K562 (cell line): ENCODE measurements around the gene ALCAM. TPM values are rescaled to one million over a fixed set of nuclear protein-coding genes. Genes with fewer than 3 reads are reported as not detected.

Experiments
- ATAC-seq: fragments of 200-7000 bp; cut with Tn5 transposase; 3 replicates; pipeline ENCODE4 v1.9.1; 2020; ENCODE audit warnings: moderate library complexity
- BruUV-seq: library from RNA; stranded (reverse); fragments of 400-500 nt; replicated peaks from 2 replicates; lab custom pipeline; 2021; lab: Mats Ljungman, UMichigan
- CTCF ChIA-PET: fragments of 300-600 bp; formaldehyde crosslinking; extraction: SDS; loops from one replicate; lab custom pipeline; 2021; ENCODE audit warnings: low intra/inter-chr PET ratio; lab: Yijun Ruan, JAX
- POLR2A ChIA-PET: fragments of 300-600, 350-650 bp; sonication (Branson Sonifier 250); formaldehyde crosslinking; extraction: SDS; loops from one replicate; lab custom pipeline; 2021; ENCODE audit warnings: antibody characterized with exemption, inconsistent platforms; lab: Yijun Ruan, JAX
- DNase-seq, 4 experiments: peaks; one replicate each; pipeline versions ENCODE4 v3.0.0 to v3.0.0-alpha.2; 2011 to 2018; ENCODE audit warnings: low spot score in 3 of 4, mixed read lengths in 3 of 4; ENCODE audit errors: extremely low read depth in 1 of 4
- FAIRE-seq: peaks from 2 replicates; lab custom pipeline; 2011; peaks lifted over from hg19 to GRCh38; lab: Jason Lieb, UNC
- H2AFZ ChIP-seq: 2 replicates; pipeline ENCODE4 v1.6.0; 2011; ENCODE audit warnings: low read depth, low read length, control low read depth, inconsistent platforms
- H3K27ac ChIP-seq: fragments of 200-600 bp; 3 replicates; pipeline ENCODE4 v1.8.0; 2011; ENCODE audit warnings: low read depth, mild to moderate bottlenecking, control low read depth, inconsistent platforms, low read length, moderate library complexity, mixed read lengths; ENCODE audit errors: extremely low read depth
- H3K27me3 ChIP-seq, 2 experiments: fragments of 300-600 bp in 1 of 2; 2 replicates in 1 of 2; 3 replicates in 1 of 2; pipeline versions ENCODE4 v1.6.0 to v1.8.0; 2011; ENCODE audit warnings: inconsistent platforms in 2 of 2, low read length in 2 of 2, mild to moderate bottlenecking in 1 of 2, mixed read lengths in 1 of 2, moderate library complexity in 1 of 2; ENCODE audit not compliant: control insufficient read depth in 2 of 2, insufficient read depth in 2 of 2
- H3K36me3 ChIP-seq: fragments of 300-600 bp; 3 replicates; pipeline ENCODE4 v1.8.0; 2011; ENCODE audit warnings: mild to moderate bottlenecking, low read length, inconsistent platforms; ENCODE audit not compliant: control insufficient read depth, insufficient read depth
- H3K4me1 ChIP-seq, 2 experiments: fragments of 200-600 bp in 1 of 2; replicated peaks in 1 of 2; 2 replicates in 1 of 2; 3 replicates in 1 of 2; pipeline versions ENCODE4 v1.5.1 to v1.8.0; 2011; ENCODE audit warnings: inconsistent platforms in 2 of 2, low read length in 2 of 2, mild to moderate bottlenecking in 1 of 2, mixed read lengths in 1 of 2, moderate library complexity in 1 of 2; ENCODE audit not compliant: control insufficient read depth in 2 of 2, insufficient read depth in 2 of 2
- H3K4me2 ChIP-seq: 2 replicates; pipeline ENCODE4 v1.6.1; 2011; ENCODE audit warnings: low read length, control low read depth, inconsistent platforms, mixed read lengths; ENCODE audit not compliant: insufficient read depth
- H3K4me3 ChIP-seq: fragments of 200-600 bp; sonication (generic), shearing (Covaris generic); 2 replicates; pipeline ENCODE4 v1.5.1; 2016; ENCODE audit warnings: control low read depth, inconsistent platforms
- H3K79me2 ChIP-seq: fragments of 200-600 bp; 3 replicates; pipeline ENCODE4 v1.8.0; 2011; ENCODE audit warnings: low read length, inconsistent platforms; ENCODE audit not compliant: control insufficient read depth, insufficient read depth
- H3K9ac ChIP-seq, 2 experiments: 2 replicates each; pipeline versions ENCODE4 v1.6.0 to v1.6.1; 2011; ENCODE audit warnings: low read depth in 2 of 2, low read length in 2 of 2, control low read depth in 1 of 2, inconsistent platforms in 1 of 2, mild to moderate bottlenecking in 1 of 2, mixed read lengths in 1 of 2; ENCODE audit not compliant: insufficient read depth in 1 of 2
- H3K9me1 ChIP-seq: one replicate; pipeline ENCODE4 v1.6.0; 2011; ENCODE audit warnings: inconsistent platforms, mild to moderate bottlenecking, low read length, moderate library complexity; ENCODE audit not compliant: control insufficient read depth, insufficient read depth
- H3K9me3 ChIP-seq: replicated peaks from 2 replicates; pipeline ENCODE4 v1.5.1; 2011; ENCODE audit warnings: low read depth, low read length, inconsistent platforms; ENCODE audit not compliant: control insufficient read depth, insufficient read depth
- H4K20me1 ChIP-seq: replicated peaks from 2 replicates; pipeline ENCODE4 v1.6.1; 2011; ENCODE audit warnings: low read length, inconsistent platforms, mixed read lengths; ENCODE audit not compliant: control insufficient read depth, insufficient read depth
- RBM14 ChIP-seq: fragments of 200-400 bp; formaldehyde crosslinking; IDR thresholded peaks from 2 replicates; pipeline ENCODE4 v1.6.1; 2018; ENCODE audit warnings: low read depth, mild to moderate bottlenecking, low read length, moderate library complexity, borderline replicate concordance; ENCODE audit not compliant: insufficient read depth
- SOX6 ChIP-seq: fragments of 450-650 bp; IDR thresholded peaks from 2 replicates; pipeline ENCODE4 v1.6.1; 2014; ENCODE audit warnings: mild to moderate bottlenecking
- TCF3 ChIP-seq: sonication (generic); formaldehyde crosslinking; IDR thresholded peaks from 2 replicates; pipeline ENCODE4 v1.4.0; 2020; ENCODE audit warnings: mild to moderate bottlenecking, missing genetic modification reagents
- ZNF311 ChIP-seq: fragments of 250-450 bp; sonication (Bioruptor Pico); IDR thresholded peaks from 2 replicates; pipeline ENCODE4 v1.4.0; 2020; ENCODE audit warnings: mild to moderate bottlenecking, moderate library complexity
- WGBS: fragments of 100-300 bp; shearing (Covaris generic); methylation state at CpG from one replicate; pipeline ENCODE4 v1.1.6; 2016; ENCODE audit warnings: low coverage, mixed read lengths; ENCODE audit not compliant: insufficient coverage; ENCODE audit errors: missing lambda C conversion rate; 5-methylcytosine and 5-hydroxymethylcytosine counted together
- in situ Hi-C: fragments of 300-500 bp; cut with MboI; formaldehyde crosslinking; loops from 4 replicates; pipeline ENCODE4 v1.15.0; 2018; ENCODE audit warnings: inconsistent platforms, mixed read lengths
- intact Hi-C: fragments of 100-400 bp; cut with micrococcal nuclease; formaldehyde crosslinking; loops from 2 replicates; pipeline ENCODE4 v1.14.2; 2022
- polyA plus RNA-seq, 8 experiments: library from polyadenylated mRNA; depleted of rRNA in 4 of 8; stranded (reverse) in 5 of 8; unstranded in 3 of 8; fragments of >200 nt; fragmentation: Nextera tagmentation in 2 of 8; fragmentation: Illumina TruSeq in 1 of 8; extraction: Ambion mirVana in 2 of 8; extraction: Trizol in 1 of 8; gene quantifications; 2 replicates each; pipeline versions ENCODE4 v1.2.1 to v1.2.3, GENCODE V29; 2011 to 2014; ENCODE audit warnings: inconsistent platforms in 1 of 8, missing spikeins in 1 of 8
- total RNA-seq, 7 experiments: library from RNA; depleted of rRNA in 6 of 7; stranded (reverse); fragments of >200 nt in 6 of 7; fragmentation: Illumina TruSeq in 2 of 7; extraction: Trizol in 2 of 7; gene quantifications; 2 replicates each; pipeline versions ENCODE4 v1.2.1 to v1.2.3, GENCODE V29; 2011 to 2021; ENCODE audit warnings: low replicate concordance in 1 of 7
- TF ChIP-seq, protein P1 (sequence below), 2 experiments: fragments of 450-650 bp; formaldehyde crosslinking in 1 of 2; IDR thresholded peaks; 2 replicates each; pipeline versions ENCODE4 v1.4.0 to v1.6.1; 2014 to 2020; ENCODE audit warnings: mild to moderate bottlenecking in 2 of 2, borderline replicate concordance in 1 of 2, low read depth in 1 of 2

ALCAM gene
- total and polyA plus RNA-seq, 9 of the 15 experiments (the other 6 are each of a cell fraction or from before 2014, with no cell fraction given) = 0.03 to 0.98 (median 0.14) TPM; not detected in 1

GRCh38 chr3:105611304-105612192 lies 244.8 kb downstream of the ALCAM start:
- Histone ChIP-seq H3K4me1 (peaks cover 5 to 23% of the 10 kb centered on the region in 2 experiments; a peak in 4 of 5 replicates), H3K27me3 (no peaks in the 10 kb centered on the region), H3K4me2 (no peak overlapping the region), H2AFZ (no peak overlapping the region), H3K4me3 (no peak overlapping the region), H3K9me1 (no peaks in the 10 kb centered on the region), H3K9ac (no peak overlapping the region), H3K36me3 (no peaks in the 10 kb centered on the region), H3K9me3 (no peaks in the 10 kb centered on the region), H3K79me2 (no peaks in the 10 kb centered on the region), H4K20me1 (no peaks in the 10 kb centered on the region), H3K27ac (no peak overlapping the region)
- ChIA-PET POLR2A (no interaction called here), CTCF (no interaction called here)
- in situ Hi-C loops = no loop called here
- intact Hi-C loops = no loop called here
- ATAC-seq = no peak
- peak; percentile 49; the same call in 1 of the 2 replicates for TF ChIP-seq SOX6
- TF ChIP-seq TCF3 (CRISPR knock-in tag) = no peak
- DNase-seq = no peak
- BruUV-seq = no TSS peak
- WGBS = 26% methylated on average over 5 of the region's 5 CpGs
- FAIRE-seq = no peak

- ChIA-PET CTCF (no interaction called here), POLR2A (no interaction called here)
- no TSS peak for BruUV-seq
- ATAC-seq (no peak; the same call in 2 of the 3 replicates), DNase-seq (no peak), FAIRE-seq (no peak)
- intact Hi-C loops (no loop called here), in situ Hi-C loops (no loop called here)
- H3K4me2 ChIP-seq = no peak overlapping the region
- no peak overlapping the region for H3K27ac ChIP-seq
- no peak overlapping the region for H2AFZ ChIP-seq
- H3K4me3 ChIP-seq = no peak overlapping the region
- H3K36me3 ChIP-seq = no peaks in the 10 kb centered on the region
- H3K9ac ChIP-seq = no peak overlapping the region
- 60% methylated on average over 1 of the region's 2 CpGs for WGBS
- H3K27me3 ChIP-seq = no peaks in the 10 kb centered on the region
- peaks cover 5 to 23% of the 10 kb centered on the region in 2 experiments; a peak in 4 of 5 replicates for H3K4me1 ChIP-seq
- H3K9me3 ChIP-seq = no peaks in the 10 kb centered on the region
- H3K9me1 ChIP-seq = no peaks in the 10 kb centered on the region
- no peaks in the 10 kb centered on the region for H3K79me2 ChIP-seq
- no peaks in the 10 kb centered on the region for H4K20me1 ChIP-seq
- TF ChIP-seq ZNF311 (CRISPR knock-in tag) = no peak
- TF ChIP-seq RBM14 = no peak
- TF ChIP-seq, protein P1, sequence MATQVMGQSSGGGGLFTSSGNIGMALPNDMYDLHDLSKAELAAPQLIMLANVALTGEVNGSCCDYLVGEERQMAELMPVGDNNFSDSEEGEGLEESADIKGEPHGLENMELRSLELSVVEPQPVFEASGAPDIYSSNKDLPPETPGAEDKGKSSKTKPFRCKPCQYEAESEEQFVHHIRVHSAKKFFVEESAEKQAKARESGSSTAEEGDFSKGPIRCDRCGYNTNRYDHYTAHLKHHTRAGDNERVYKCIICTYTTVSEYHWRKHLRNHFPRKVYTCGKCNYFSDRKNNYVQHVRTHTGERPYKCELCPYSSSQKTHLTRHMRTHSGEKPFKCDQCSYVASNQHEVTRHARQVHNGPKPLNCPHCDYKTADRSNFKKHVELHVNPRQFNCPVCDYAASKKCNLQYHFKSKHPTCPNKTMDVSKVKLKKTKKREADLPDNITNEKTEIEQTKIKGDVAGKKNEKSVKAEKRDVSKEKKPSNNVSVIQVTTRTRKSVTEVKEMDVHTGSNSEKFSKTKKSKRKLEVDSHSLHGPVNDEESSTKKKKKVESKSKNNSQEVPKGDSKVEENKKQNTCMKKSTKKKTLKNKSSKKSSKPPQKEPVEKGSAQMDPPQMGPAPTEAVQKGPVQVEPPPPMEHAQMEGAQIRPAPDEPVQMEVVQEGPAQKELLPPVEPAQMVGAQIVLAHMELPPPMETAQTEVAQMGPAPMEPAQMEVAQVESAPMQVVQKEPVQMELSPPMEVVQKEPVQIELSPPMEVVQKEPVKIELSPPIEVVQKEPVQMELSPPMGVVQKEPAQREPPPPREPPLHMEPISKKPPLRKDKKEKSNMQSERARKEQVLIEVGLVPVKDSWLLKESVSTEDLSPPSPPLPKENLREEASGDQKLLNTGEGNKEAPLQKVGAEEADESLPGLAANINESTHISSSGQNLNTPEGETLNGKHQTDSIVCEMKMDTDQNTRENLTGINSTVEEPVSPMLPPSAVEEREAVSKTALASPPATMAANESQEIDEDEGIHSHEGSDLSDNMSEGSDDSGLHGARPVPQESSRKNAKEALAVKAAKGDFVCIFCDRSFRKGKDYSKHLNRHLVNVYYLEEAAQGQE (IDR thresholded peaks at IDR 0.05; ENCODE audit: borderline replicate concordance) = no peak
- TF ChIP-seq, protein P1 (CRISPR knock-in tag; IDR thresholded peaks at IDR 0.05; ENCODE audit: low read depth) = no peak
Observed at GRCh38 chr3:105613120-105613519, 246.4 kb downstream of the ALCAM start.
